ACC112 (cell line): ENCODE results near the gene DDX60.

ENCODE experiments used
- H2AFZ ChIP-seq: fragments of 200-600 bp; sonication (generic); one replicate; pipeline ENCODE4 v1.6.0; 2017; ENCODE audit warnings: antibody characterized with exemption, low read length; ENCODE audit not compliant: unreplicated experiment
- H3K27ac ChIP-seq: fragments of 200-600 bp; sonication (generic); 2 replicates; pipeline ENCODE4 v1.5.1; 2014; ENCODE audit warnings: low read depth, mild to moderate bottlenecking, antibody characterized with exemption, low read length, moderate library complexity
- H3K27me3 ChIP-seq: fragments of 200-600 bp; sonication (generic); 2 replicates; pipeline ENCODE4 v1.6.1; 2014; ENCODE audit warnings: mild to moderate bottlenecking, antibody characterized with exemption, low read length, moderate library complexity, mixed read lengths; ENCODE audit not compliant: insufficient read depth
- H3K36me3 ChIP-seq: fragments of 200-600 bp; sonication (generic); 2 replicates; pipeline ENCODE4 v1.6.1; 2016; ENCODE audit warnings: mild to moderate bottlenecking, antibody characterized with exemption, low read length, moderate library complexity, mixed read lengths; ENCODE audit not compliant: insufficient read depth
- H3K4me1 ChIP-seq: fragments of 200-600 bp; sonication (generic); one replicate; pipeline ENCODE4 v1.6.1; 2016; ENCODE audit warnings: low read length, mixed read lengths; ENCODE audit not compliant: insufficient read depth, unreplicated experiment, control insufficient read depth
- H3K4me3 ChIP-seq: fragments of 200-600 bp; sonication (generic); 2 replicates; pipeline ENCODE4 v1.5.1; 2014; ENCODE audit warnings: mild to moderate bottlenecking, low read depth, low read length
- H3K79me2 ChIP-seq: fragments of 200-600 bp; sonication (generic); one replicate; pipeline ENCODE4 v1.6.0; 2016; ENCODE audit warnings: low read length; ENCODE audit not compliant: control insufficient read depth, unreplicated experiment, insufficient read depth

DDX60 gene

GRCh38 chr4:168203233-168203911, 115.2 kb downstream of the DDX60 start:
- no peak overlapping the region for H2AFZ ChIP-seq
- H3K36me3 ChIP-seq, result peaks cover 13% of the 10 kb centered on the region; the same call in 1 of the 2 replicates
- H3K4me3 ChIP-seq, result no peak overlapping the region
- peaks cover 4% of the 10 kb centered on the region for H3K4me1 ChIP-seq
- H3K27ac ChIP-seq, result no peak overlapping the region
- no peaks in the 10 kb centered on the region for H3K79me2 ChIP-seq
- no peaks in the 10 kb centered on the region for H3K27me3 ChIP-seq

GRCh38 chr4:168200685-168201084, 117.9 kb downstream of the DDX60 start:
- H3K4me3 ChIP-seq, result no peak overlapping the region
- H3K79me2 ChIP-seq, result no peaks in the 10 kb centered on the region
- no peaks in the 10 kb centered on the region for H3K27me3 ChIP-seq
- H3K4me1 ChIP-seq, result peaks cover 4% of the 10 kb centered on the region
- H3K36me3 ChIP-seq, result 0 out of 2 replicates have a peak, but pooled peaks cover 7% of the 10 kb centered on the region
- no peak overlapping the region for H2AFZ ChIP-seq
- no peak overlapping the region for H3K27ac ChIP-seq

- H3K4me3 ChIP-seq, result no peak overlapping the region
- H3K36me3 ChIP-seq, result 0 out of 2 replicates have a peak, but pooled peaks cover 7% of the 10 kb centered on the region
- H3K27ac ChIP-seq, result no peak overlapping the region
- H3K4me1 ChIP-seq, result peaks cover 4% of the 10 kb centered on the region
- H3K27me3 ChIP-seq, result no peaks in the 10 kb centered on the region
- H2AFZ ChIP-seq, result no peak overlapping the region
- H3K79me2 ChIP-seq, result no peaks in the 10 kb centered on the region
Measured at GRCh38 chr4:168199260-168199957, 119.1 kb downstream of the DDX60 start.

- H3K4me3 ChIP-seq, result no peak overlapping the region
- no peaks in the 10 kb centered on the region for H3K79me2 ChIP-seq
- H3K27me3 ChIP-seq, result no peaks in the 10 kb centered on the region
Measured at GRCh38 chr4:168197926-168198325, 120.6 kb downstream of the DDX60 start.

GRCh38 chr4:168188754-168189153, 129.8 kb downstream of the DDX60 start:
- H3K27me3 ChIP-seq, result no peaks in the 10 kb centered on the region
- no peak overlapping the region for H2AFZ ChIP-seq
- H3K36me3 ChIP-seq, result no peaks in the 10 kb centered on the region
- peaks cover 4% of the 10 kb centered on the region for H3K4me1 ChIP-seq
- no peak overlapping the region for H3K4me3 ChIP-seq
- no peaks in the 10 kb centered on the region for H3K79me2 ChIP-seq
- H3K27ac ChIP-seq, result no peak overlapping the region

More at GRCh38 chr4:168197926-168198325, 120.6 kb downstream of the DDX60 start:
- H3K36me3 ChIP-seq, result no peaks in the 10 kb centered on the region
- no peak overlapping the region for H2AFZ ChIP-seq
- H3K27ac ChIP-seq, result no peak overlapping the region
- H3K4me1 ChIP-seq, result peaks cover 4% of the 10 kb centered on the region

- Histone ChIP-seq H3K4me1 (peaks cover 4% of the 10 kb centered on the region), H3K36me3 (no peaks in the 10 kb centered on the region), H3K27me3 (no peaks in the 10 kb centered on the region), H2AFZ (no peak overlapping the region), H3K4me3 (no peak overlapping the region), H3K79me2 (no peaks in the 10 kb centered on the region), H3K27ac (no peak overlapping the region)
Measured at GRCh38 chr4:168183717-168184571, 134.6 kb downstream of the DDX60 start.

GRCh38 chr4:168177546-168178149, 140.9 kb downstream of the DDX60 start:
- Histone ChIP-seq H3K36me3 (no peaks in the 10 kb centered on the region), H3K27me3 (no peaks in the 10 kb centered on the region), H3K4me1 (no peaks in the 10 kb centered on the region), H3K27ac (no peak overlapping the region), H3K4me3 (no peak overlapping the region), H2AFZ (no peak overlapping the region), H3K79me2 (no peaks in the 10 kb centered on the region)

- Histone ChIP-seq H3K79me2 (no peaks in the 10 kb centered on the region), H3K36me3 (no peaks in the 10 kb centered on the region), H3K27ac (no peak overlapping the region), H3K27me3 (no peaks in the 10 kb centered on the region), H2AFZ (no peak overlapping the region), H3K4me3 (no peak overlapping the region), H3K4me1 (no peaks in the 10 kb centered on the region)
Measured at GRCh38 chr4:168174308-168174707, 144.2 kb downstream of the DDX60 start.

GRCh38 chr4:168167714-168168284, 150.8 kb downstream of the DDX60 start:
- no peaks in the 10 kb centered on the region for H3K79me2 ChIP-seq
- no peaks in the 10 kb centered on the region for H3K27me3 ChIP-seq
- no peak overlapping the region for H2AFZ ChIP-seq
- H3K27ac ChIP-seq, result no peak overlapping the region
- no peak overlapping the region for H3K4me3 ChIP-seq
- H3K4me1 ChIP-seq, result no peaks in the 10 kb centered on the region
- peaks cover 10% of the 10 kb centered on the region; the same call in 1 of the 2 replicates for H3K36me3 ChIP-seq
